GM19395 (cell line): ENCODE data around the gene TMEM52.
"Not testable (repeated sequence)": the region's sequence is repeated elsewhere in the genome, so short reads cannot be mapped to it uniquely, and the experiment has no call there.

Experiments used
- ATAC-seq: cut with Tn5 transposase; IDR thresholded peaks from one replicate; pipeline ENCODE4 v1.9.1; 2021; ENCODE audit warnings: mild to moderate bottlenecking, moderate library complexity; ENCODE audit not compliant: unreplicated experiment

Gene TMEM52

GRCh38 chr1:1895456-1896336 is 23.4 kb downstream of the TMEM52 start:
- ATAC-seq: no peak

- no peak for ATAC-seq
These were observed 24.0 kb downstream of the TMEM52 start for GRCh38 chr1:1895060-1895418.

- ATAC-seq: no peak
These were observed 24.6 kb downstream of the TMEM52 start for GRCh38 chr1:1894354-1895059.

- no peak for ATAC-seq
These were observed 25.1 kb downstream of the TMEM52 start for GRCh38 chr1:1893997-1894353.

- ATAC-seq: no peak
These were observed 25.6 kb downstream of the TMEM52 start for GRCh38 chr1:1893291-1893985.

GRCh38 chr1:1892763-1893120 is 26.3 kb downstream of the TMEM52 start:
- ATAC-seq: no peak

GRCh38 chr1:1892079-1892762 is 26.9 kb downstream of the TMEM52 start:
- no peak for ATAC-seq

GRCh38 chr1:1891349-1892078 is 27.6 kb downstream of the TMEM52 start:
- peak; percentile 23 for ATAC-seq

- ATAC-seq: peak; percentile 65
These were observed 28.4 kb downstream of the TMEM52 start, which contains the start of gene GNB1 for GRCh38 chr1:1890506-1891348. Gene GNB1 (minus strand): TSS chr1:1891087. CDS start chr1:1825453, 65,634 bp downstream.

- peak; percentile 40 for ATAC-seq
These were observed 29.1 kb downstream of the TMEM52 start for GRCh38 chr1:1889847-1890505.

GRCh38 chr1:1889090-1889750 is 29.9 kb downstream of the TMEM52 start:
- ATAC-seq: no peak

GRCh38 chr1:1883890-1884289 is 35.2 kb downstream of the TMEM52 start:
- not testable (repeated sequence) for ATAC-seq

GRCh38 chr1:1883092-1883873 is 35.8 kb downstream of the TMEM52 start:
- no peak for ATAC-seq

- ATAC-seq: no peak
These were observed 37.4 kb downstream of the TMEM52 start for GRCh38 chr1:1881727-1882126.

GRCh38 chr1:1880617-1881312 is 38.3 kb downstream of the TMEM52 start:
- no peak for ATAC-seq

GRCh38 chr1:1879942-1880341 is 39.1 kb downstream of the TMEM52 start:
- no peak for ATAC-seq

- no peak for ATAC-seq
These were observed 41.1 kb downstream of the TMEM52 start for GRCh38 chr1:1877865-1878436.
